CD8-positive, alpha-beta memory T cell (primary cell): ENCODE data around the gene OR8G1. TPM values are rescaled to one million over a fixed set of nuclear protein-coding genes. Genes with fewer than 3 reads are reported as not detected.

Experiments
- CTCF ChIA-PET: fragments of 350-600 bp; sonication (Branson Sonifier 250); formaldehyde crosslinking; loops from one replicate; lab custom pipeline; 2021; ENCODE audit warnings: antibody characterized with exemption; lab: Charles Lee
- POLR2A ChIA-PET: fragments of 350-600 bp; sonication (Branson Sonifier 250); formaldehyde crosslinking; loops from one replicate; lab custom pipeline; 2021; ENCODE audit warnings: antibody characterized with exemption; lab: Charles Lee
- DNase-seq, 5 donors: peaks; one replicate each; pipeline versions ENCODE4 v3.0.0 to v3.0.0-alpha.2; 2020 to 2022; ENCODE audit warnings: mixed read lengths in 1 of 5
- H3K27ac ChIP-seq: one replicate; pipeline ENCODE4 v1.7.0; 2013; ENCODE audit warnings: low read depth, mild to moderate bottlenecking, low read length, moderate library complexity
- H3K27me3 ChIP-seq: 2 replicates; pipeline ENCODE4 v1.7.0; 2013; ENCODE audit warnings: low read length, mild to moderate bottlenecking; ENCODE audit not compliant: insufficient read depth, poor library complexity, severe bottlenecking
- H3K36me3 ChIP-seq: 2 replicates; pipeline ENCODE4 v1.7.0; 2013; ENCODE audit warnings: mild to moderate bottlenecking, low read length, moderate library complexity; ENCODE audit not compliant: insufficient read depth
- H3K4me1 ChIP-seq: 2 replicates; pipeline ENCODE4 v1.7.0; 2013; ENCODE audit warnings: mild to moderate bottlenecking, low read length, moderate library complexity; ENCODE audit not compliant: insufficient read depth
- H3K4me3 ChIP-seq: 2 replicates; pipeline ENCODE4 v1.7.0; 2013; ENCODE audit warnings: mild to moderate bottlenecking, low read length
- H3K9me3 ChIP-seq: 2 replicates; pipeline ENCODE4 v1.7.0; 2013; ENCODE audit warnings: mild to moderate bottlenecking, low read length
- H3K27ac Mint-ChIP-seq, 8 donors: one replicate each; pipeline ENCODE4 v1.8.0; 2020 to 2021; ENCODE audit warnings: mixed read lengths in 8 of 8, mild to moderate bottlenecking in 6 of 8, inconsistent platforms in 3 of 8, moderate library complexity in 3 of 8
- H3K27me3 Mint-ChIP-seq, 2 donors: one replicate each; pipeline ENCODE4 v1.8.0; 2020 to 2021; ENCODE audit warnings: mixed read lengths in 2 of 2, mild to moderate bottlenecking in 1 of 2, moderate library complexity in 1 of 2
- H3K36me3 Mint-ChIP-seq, 3 donors: one replicate each; pipeline ENCODE4 v1.8.0; 2020 to 2021; ENCODE audit warnings: mixed read lengths in 3 of 3, inconsistent platforms in 1 of 3, mild to moderate bottlenecking in 1 of 3
- H3K4me1 Mint-ChIP-seq, 3 donors: one replicate each; pipeline ENCODE4 v1.8.0; 2020 to 2021; ENCODE audit warnings: mixed read lengths in 3 of 3, inconsistent platforms in 1 of 3, mild to moderate bottlenecking in 1 of 3
- H3K4me3 Mint-ChIP-seq, 7 donors: one replicate each; pipeline ENCODE4 v1.8.0; 2020 to 2021; ENCODE audit warnings: mixed read lengths in 7 of 7, mild to moderate bottlenecking in 6 of 7, moderate library complexity in 4 of 7, inconsistent platforms in 2 of 7
- H3K9me3 Mint-ChIP-seq, 5 donors: one replicate each; pipeline ENCODE4 v1.8.0; 2020 to 2022; ENCODE audit warnings: mixed read lengths in 5 of 5, mild to moderate bottlenecking in 3 of 5, moderate library complexity in 2 of 5, inconsistent platforms in 1 of 5
- polyA plus RNA-seq: library from polyadenylated mRNA; unstranded; fragments of 300-500 nt; fragmentation: Illumina TruSeq; gene quantifications from one replicate; pipeline ENCODE4 v1.2.3, GENCODE V29; 2021
- total RNA-seq, 2 experiments: library from RNA; stranded (reverse); gene quantifications; one replicate each; pipeline ENCODE4 v1.2.3, GENCODE V29; 2021

OR8G1 gene
- total and polyA plus RNA-seq, 3 experiments from 2014 or later, result not detected

DNA sequence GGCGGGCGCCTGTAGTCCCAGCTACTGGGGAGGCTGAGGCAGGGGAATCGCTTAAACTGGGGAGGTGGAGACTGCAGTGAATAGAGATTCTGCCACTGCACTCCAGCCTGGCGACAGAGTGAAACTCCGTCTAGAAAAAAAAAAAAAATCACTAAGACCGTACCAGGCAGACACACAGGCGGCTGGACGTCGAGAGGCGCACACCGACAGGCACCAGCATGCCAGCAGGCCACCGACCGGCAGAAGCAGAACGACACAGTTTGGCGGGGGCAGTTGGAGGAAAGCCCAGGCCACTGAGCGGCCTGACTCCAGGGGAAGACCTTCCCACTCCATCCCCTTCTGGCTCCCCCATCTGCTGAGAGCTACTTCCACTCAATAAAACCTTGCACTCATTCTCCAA, 40.2 kb upstream of the OR8G1 start:
- ChIA-PET POLR2A (no interaction called here), CTCF (no interaction called here)
- Histone ChIP-seq H3K36me3 (no peaks in the 10 kb centered on the region), H3K27me3 (no peaks in the 10 kb centered on the region), H3K4me1 (no peaks in the 10 kb centered on the region), H3K9me3 (no peaks in the 10 kb centered on the region), H3K27ac (no peak overlapping the region), H3K4me3 (no peak overlapping the region)
- no peak overlapping the region for H3K27ac Mint-ChIP-seq
- no peaks in the 10 kb centered on the region for H3K9me3 Mint-ChIP-seq
- peaks cover 0 to 2% of the 10 kb centered on the region in 2 donors for H3K27me3 Mint-ChIP-seq
- no peaks in the 10 kb centered on the region for H3K36me3 Mint-ChIP-seq
- DNase-seq, result no peak
- H3K4me3 Mint-ChIP-seq, result no peak overlapping the region
- H3K4me1 Mint-ChIP-seq, result no peaks in the 10 kb centered on the region

GRCh38 chr11:124202951-124203350, 37.9 kb upstream of the OR8G1 start:
- no peaks in the 10 kb centered on the region for H3K36me3 Mint-ChIP-seq
- H3K27me3 Mint-ChIP-seq, result no peaks in the 10 kb centered on the region
- Histone ChIP-seq H3K4me1 (no peaks in the 10 kb centered on the region), H3K27me3 (no peaks in the 10 kb centered on the region), H3K36me3 (no peaks in the 10 kb centered on the region), H3K9me3 (no peaks in the 10 kb centered on the region), H3K4me3 (no peak overlapping the region), H3K27ac (no peak overlapping the region)
- ChIA-PET POLR2A (no interaction called here), CTCF (no interaction called here)
- H3K4me1 Mint-ChIP-seq, result no peaks in the 10 kb centered on the region
- H3K4me3 Mint-ChIP-seq, result no peak overlapping the region
- DNase-seq, result no peak
- no peak overlapping the region for H3K27ac Mint-ChIP-seq
- no peaks in the 10 kb centered on the region for H3K9me3 Mint-ChIP-seq

DNA sequence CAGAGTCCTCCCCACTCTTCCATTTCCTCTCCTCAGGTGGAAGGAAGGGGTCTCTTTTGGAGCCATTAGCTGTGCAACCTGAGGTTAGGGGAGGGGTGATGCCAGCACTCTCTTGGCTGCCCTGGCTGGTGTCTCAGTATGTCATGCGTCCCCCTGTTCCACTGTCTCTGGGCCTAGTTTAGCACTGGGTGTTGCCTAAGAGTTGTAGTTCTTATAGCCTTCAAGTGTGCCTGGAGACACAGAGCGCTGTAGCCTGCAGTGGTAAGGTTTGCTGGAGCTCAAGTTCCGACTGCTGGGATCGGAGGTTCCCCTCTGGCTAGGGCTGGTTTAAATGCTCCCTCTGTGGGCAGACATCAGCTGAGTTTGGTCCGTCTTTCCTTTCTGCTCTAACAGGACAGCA, 36.9 kb upstream of the OR8G1 start:
- no peaks in the 10 kb centered on the region for H3K9me3 Mint-ChIP-seq
- no peak for DNase-seq
- H3K4me1 ChIP-seq, result no peaks in the 10 kb centered on the region
- H3K27ac Mint-ChIP-seq, result no peak overlapping the region
- no peaks in the 10 kb centered on the region for H3K4me1 Mint-ChIP-seq
- no peaks in the 10 kb centered on the region for H3K36me3 Mint-ChIP-seq
- no peaks in the 10 kb centered on the region for H3K27me3 ChIP-seq
- ChIA-PET POLR2A (no interaction called here), CTCF (no interaction called here)
- no peak overlapping the region for H3K4me3 Mint-ChIP-seq
- no peak overlapping the region for H3K4me3 ChIP-seq
- no peak overlapping the region for H3K27ac ChIP-seq
- no peaks in the 10 kb centered on the region for H3K27me3 Mint-ChIP-seq
- no peaks in the 10 kb centered on the region for H3K36me3 ChIP-seq
- H3K9me3 ChIP-seq, result no peaks in the 10 kb centered on the region

- ChIA-PET POLR2A (no interaction called here), CTCF (no interaction called here)
- Mint-ChIP-seq H3K27me3 (no peaks in the 10 kb centered on the region), H3K4me3 (no peak overlapping the region), H3K9me3 (no peaks in the 10 kb centered on the region), H3K27ac (no peak overlapping the region), H3K36me3 (no peaks in the 10 kb centered on the region), H3K4me1 (no peaks in the 10 kb centered on the region)
- H3K27ac ChIP-seq, result peak overlapping the region; percentile 34
- H3K4me3 ChIP-seq, result no peak overlapping the region
- no peaks in the 10 kb centered on the region for H3K27me3 ChIP-seq
- no peaks in the 10 kb centered on the region for H3K36me3 ChIP-seq
- H3K4me1 ChIP-seq, result no peaks in the 10 kb centered on the region
- H3K9me3 ChIP-seq, result no peaks in the 10 kb centered on the region
- DNase-seq, result no peak
Measured at GRCh38 chr11:124207102-124207792, 33.6 kb upstream of the OR8G1 start.

GRCh38 chr11:124209824-124210357, 31.0 kb upstream of the OR8G1 start:
- no peaks in the 10 kb centered on the region for H3K36me3 ChIP-seq
- ChIA-PET CTCF (no interaction called here), POLR2A (no interaction called here)
- Mint-ChIP-seq H3K27me3 (no peaks in the 10 kb centered on the region), H3K4me3 (no peak overlapping the region), H3K4me1 (no peaks in the 10 kb centered on the region), H3K27ac (no peak overlapping the region), H3K9me3 (no peaks in the 10 kb centered on the region), H3K36me3 (no peaks in the 10 kb centered on the region)
- no peak overlapping the region for H3K27ac ChIP-seq
- H3K4me1 ChIP-seq, result no peaks in the 10 kb centered on the region
- no peak for DNase-seq
- H3K4me3 ChIP-seq, result no peak overlapping the region
- H3K27me3 ChIP-seq, result no peaks in the 10 kb centered on the region
- H3K9me3 ChIP-seq, result no peaks in the 10 kb centered on the region

DNA sequence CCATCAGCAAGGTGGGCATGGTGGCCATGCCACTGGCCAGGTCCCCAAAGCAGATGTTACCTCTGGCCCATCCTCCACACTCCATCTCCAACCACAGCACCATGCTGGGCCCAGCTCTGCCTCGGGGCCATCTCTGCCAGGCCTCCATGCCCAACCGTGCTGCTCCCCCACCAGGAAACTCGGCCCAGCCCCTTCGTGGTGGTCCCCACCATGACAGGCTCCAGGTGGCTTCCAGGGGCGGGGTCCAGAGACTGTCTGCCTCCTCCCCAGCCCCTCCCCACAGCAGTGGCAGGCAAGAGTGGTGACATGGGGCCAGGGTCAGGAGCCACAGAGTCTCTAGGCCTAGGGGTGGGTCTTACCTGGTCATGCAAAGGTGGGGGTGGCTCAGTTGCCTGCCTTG, 30.5 kb upstream of the OR8G1 start:
- H3K9me3 Mint-ChIP-seq, result no peaks in the 10 kb centered on the region
- Histone ChIP-seq H3K4me1 (no peaks in the 10 kb centered on the region), H3K9me3 (no peaks in the 10 kb centered on the region), H3K27ac (no peak overlapping the region), H3K27me3 (no peaks in the 10 kb centered on the region), H3K4me3 (no peak overlapping the region), H3K36me3 (no peaks in the 10 kb centered on the region)
- H3K27me3 Mint-ChIP-seq, result no peaks in the 10 kb centered on the region
- DNase-seq, result no peak
- no peaks in the 10 kb centered on the region for H3K4me1 Mint-ChIP-seq
- POLR2A ChIA-PET, result no interaction called here
- no peaks in the 10 kb centered on the region for H3K36me3 Mint-ChIP-seq
- CTCF ChIA-PET, result no interaction called here
- H3K4me3 Mint-ChIP-seq, result no peak overlapping the region
- H3K27ac Mint-ChIP-seq, result no peak overlapping the region

DNA sequence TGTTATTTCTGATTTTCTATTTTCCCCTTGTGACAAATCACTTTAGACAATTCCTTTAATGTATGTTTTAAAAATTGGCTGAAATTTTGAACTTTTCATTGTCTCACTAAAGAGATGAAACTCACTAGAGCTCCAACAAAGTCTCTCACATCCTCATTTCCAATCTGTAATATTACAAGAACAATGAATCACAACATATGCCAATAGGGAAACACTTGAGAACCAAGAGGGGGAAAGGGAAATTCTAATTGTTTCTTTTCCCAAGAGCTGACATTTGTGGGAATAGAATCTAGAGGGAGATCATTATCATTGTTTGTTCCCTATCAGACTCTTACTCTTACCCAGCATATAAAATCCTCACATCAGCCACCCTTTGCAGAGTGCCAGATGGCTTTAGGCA, 29.6 kb upstream of the OR8G1 start:
- no peaks in the 10 kb centered on the region for H3K27me3 Mint-ChIP-seq
- H3K4me3 Mint-ChIP-seq, result no peak overlapping the region
- H3K4me1 Mint-ChIP-seq, result no peaks in the 10 kb centered on the region
- POLR2A ChIA-PET, result no interaction called here
- Histone ChIP-seq H3K4me3 (no peak overlapping the region), H3K36me3 (no peaks in the 10 kb centered on the region), H3K27ac (no peak overlapping the region), H3K27me3 (no peaks in the 10 kb centered on the region), H3K4me1 (no peaks in the 10 kb centered on the region), H3K9me3 (no peaks in the 10 kb centered on the region)
- DNase-seq, result no peak
- CTCF ChIA-PET, result no interaction called here
- H3K27ac Mint-ChIP-seq, result no peak overlapping the region
- no peaks in the 10 kb centered on the region for H3K36me3 Mint-ChIP-seq
- H3K9me3 Mint-ChIP-seq, result no peaks in the 10 kb centered on the region

- no peaks in the 10 kb centered on the region for H3K27me3 Mint-ChIP-seq
Measured at GRCh38 chr11:124214027-124214426, 26.9 kb upstream of the OR8G1 start.

More at GRCh38 chr11:124214027-124214426, 26.9 kb upstream of the OR8G1 start:
- ChIA-PET POLR2A (no interaction called here), CTCF (no interaction called here)
- no peaks in the 10 kb centered on the region for H3K9me3 ChIP-seq
- no peak overlapping the region for H3K27ac Mint-ChIP-seq
- no peaks in the 10 kb centered on the region for H3K4me1 ChIP-seq
- no peak overlapping the region for H3K27ac ChIP-seq
- H3K4me3 ChIP-seq, result no peak overlapping the region
- DNase-seq, result no peak
- H3K27me3 ChIP-seq, result no peaks in the 10 kb centered on the region
- peaks cover 0 to 4% (median 0%) of the 10 kb centered on the region in 5 donors for H3K9me3 Mint-ChIP-seq
- no peaks in the 10 kb centered on the region for H3K36me3 ChIP-seq
- H3K36me3 Mint-ChIP-seq, result no peaks in the 10 kb centered on the region
- no peak overlapping the region for H3K4me3 Mint-ChIP-seq
- no peaks in the 10 kb centered on the region for H3K4me1 Mint-ChIP-seq
